Measurements from ENCODE around the gene PKNOX2. TPM values are rescaled to one million over a fixed set of nuclear protein-coding genes. Genes with fewer than 3 reads are reported as not detected.

Gene PKNOX2
- total RNA-seq, 1 donor from 2014 or later: 12.3 TPM

DNA sequence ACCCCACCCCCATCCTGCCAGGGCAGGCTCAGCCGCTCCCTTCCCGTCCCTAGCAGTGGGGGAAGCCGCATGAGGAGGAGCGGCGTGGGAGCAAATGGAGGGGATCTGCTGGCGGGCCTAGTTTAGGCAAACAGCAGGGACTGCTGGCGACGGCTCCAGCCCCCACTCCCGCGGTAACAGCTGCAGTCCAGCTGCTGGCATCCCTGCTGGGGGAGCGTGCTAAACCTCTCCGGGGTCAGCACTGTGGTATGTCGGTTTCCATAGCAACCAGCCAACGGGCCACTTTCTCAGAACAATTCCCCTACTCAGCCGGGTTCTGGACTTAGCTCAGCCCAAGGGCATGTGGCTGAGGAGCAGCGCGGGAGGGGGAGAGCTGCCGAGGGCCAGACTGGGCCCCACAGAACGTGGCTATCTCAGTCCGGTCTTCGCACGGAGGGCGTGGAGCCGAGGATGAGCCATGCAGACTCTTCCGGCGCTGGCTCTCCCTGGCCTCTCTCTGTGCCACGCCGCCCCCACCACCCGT lies 98.8 kb downstream of the PKNOX2 start:
- DNase-seq: peak; percentile 98

DNA sequence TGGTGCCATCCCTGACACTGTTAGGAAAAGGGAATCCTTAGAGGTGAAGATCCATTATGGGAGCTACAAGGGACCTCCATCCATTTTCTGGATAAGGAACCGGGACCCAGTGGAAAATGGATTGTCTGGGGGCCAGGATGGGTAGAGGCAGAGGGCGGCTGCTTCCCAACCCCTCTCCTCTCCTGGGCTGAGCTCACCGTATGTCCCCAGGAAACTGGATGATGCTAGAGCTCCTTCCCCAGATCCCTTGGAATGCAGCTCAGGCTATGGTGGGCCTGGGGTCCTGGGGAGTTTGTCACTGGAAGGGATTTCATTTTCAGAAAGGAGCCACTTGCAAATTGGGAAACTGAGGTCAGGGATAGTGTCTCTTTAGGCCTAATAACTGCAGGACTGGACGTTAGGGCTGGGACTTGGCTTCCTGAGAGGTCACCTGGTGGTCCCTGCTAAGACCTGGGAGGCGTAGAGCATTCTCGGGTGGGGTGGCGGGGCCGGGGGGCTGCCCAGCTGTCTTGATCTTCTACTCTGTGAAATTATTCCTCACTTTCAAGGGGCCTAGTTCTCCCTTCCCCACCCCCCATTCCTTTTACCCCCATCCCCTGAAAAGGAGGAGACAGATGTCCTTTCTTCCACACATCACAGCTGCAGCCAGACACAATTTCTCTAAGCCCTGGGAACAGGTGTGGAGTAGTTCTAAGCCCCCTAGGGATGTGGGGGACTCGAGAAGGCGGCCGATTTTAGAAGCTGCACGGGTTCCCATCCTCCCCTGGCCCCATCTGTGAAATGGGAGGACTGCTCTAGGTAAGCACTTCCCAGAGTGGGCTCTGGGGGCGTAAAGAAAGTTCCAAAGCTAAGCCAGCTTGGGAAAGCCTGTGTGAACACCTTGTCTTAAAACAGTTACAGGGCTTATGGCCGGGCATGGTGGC lies 99.8 kb downstream of the PKNOX2 start:
- DNase-seq: peak; percentile 92

DNA sequence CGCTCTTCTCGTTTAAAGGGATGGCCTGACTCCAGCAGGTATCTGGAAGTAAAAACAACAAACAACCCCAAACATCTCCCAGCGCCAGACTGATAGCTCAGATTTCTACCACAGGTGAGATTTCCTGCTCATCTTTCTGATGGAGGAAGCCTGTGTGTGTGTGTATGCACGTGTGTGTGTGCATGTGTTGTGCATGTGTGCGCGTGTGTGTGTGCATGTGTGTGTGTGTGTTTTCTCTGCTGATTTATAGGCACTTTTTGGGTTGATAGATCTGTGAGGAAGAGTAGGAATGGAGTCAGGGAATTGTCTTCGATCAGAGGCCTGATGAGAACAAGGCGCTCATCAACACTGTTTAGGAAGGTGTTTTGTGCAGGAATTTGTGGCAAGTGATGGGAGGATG lies 103.0 kb downstream of the PKNOX2 start:
- DNase-seq: no peak

DNA sequence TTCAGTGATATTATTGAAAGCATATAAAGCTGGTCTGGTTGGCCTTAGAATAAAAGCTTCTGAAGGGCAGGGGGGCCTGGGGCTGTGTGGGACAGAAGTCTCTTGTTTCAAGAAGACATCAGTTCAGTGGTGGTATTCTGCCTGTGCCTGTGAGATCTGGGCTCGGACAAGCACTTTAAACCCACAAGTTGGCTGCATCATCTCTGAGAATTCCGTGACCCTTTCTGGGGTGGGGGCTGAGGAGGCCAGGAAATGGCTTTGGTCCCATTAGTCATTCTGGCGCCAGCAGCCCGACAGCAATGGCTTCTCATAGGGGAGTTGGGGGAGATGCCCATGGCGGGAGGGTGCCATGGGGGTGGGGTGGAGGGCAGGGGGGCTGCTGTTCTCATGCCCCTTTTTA lies 104.1 kb downstream of the PKNOX2 start:
- DNase-seq: no peak

DNA sequence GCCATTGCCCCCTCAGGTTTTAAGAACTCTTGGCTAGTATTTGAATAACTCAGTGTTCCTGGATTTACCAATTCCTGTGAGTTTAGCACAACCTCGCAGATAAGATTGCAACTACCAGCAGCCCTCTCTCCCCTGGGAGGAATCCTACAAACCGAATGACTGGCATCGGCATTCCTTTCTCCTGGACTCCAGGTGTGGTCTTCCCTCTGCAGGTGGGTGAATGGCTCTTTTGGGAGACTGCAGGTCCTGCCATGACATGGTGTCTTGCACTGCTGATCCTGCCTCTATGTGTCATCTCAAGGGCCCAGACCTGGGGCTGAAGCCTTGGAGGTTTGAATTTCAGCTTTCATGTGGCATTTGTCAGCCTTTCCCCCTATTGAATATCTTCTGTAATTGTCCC lies 105.6 kb downstream of the PKNOX2 start:
- DNase-seq: no peak

DNA sequence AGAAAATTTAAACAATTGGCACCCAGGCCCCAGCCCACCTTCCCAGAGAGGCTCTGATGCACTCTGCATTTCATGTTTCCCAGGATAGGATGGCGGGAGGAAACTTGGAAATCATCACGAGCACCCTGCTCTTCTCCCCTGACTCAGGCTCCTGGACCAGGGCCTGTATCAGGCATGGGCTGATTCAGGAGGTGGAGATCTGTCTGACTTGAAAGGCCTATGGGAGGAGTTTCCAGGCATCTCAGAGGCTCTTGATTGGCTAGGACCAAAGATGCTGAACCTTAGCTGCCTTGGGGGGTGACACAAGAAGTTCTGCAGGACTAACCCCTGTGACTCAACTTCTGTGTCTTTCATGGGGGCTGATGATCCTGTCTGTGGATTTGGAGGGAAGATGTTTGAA lies 106.2 kb downstream of the PKNOX2 start:
- DNase-seq: no peak

DNA sequence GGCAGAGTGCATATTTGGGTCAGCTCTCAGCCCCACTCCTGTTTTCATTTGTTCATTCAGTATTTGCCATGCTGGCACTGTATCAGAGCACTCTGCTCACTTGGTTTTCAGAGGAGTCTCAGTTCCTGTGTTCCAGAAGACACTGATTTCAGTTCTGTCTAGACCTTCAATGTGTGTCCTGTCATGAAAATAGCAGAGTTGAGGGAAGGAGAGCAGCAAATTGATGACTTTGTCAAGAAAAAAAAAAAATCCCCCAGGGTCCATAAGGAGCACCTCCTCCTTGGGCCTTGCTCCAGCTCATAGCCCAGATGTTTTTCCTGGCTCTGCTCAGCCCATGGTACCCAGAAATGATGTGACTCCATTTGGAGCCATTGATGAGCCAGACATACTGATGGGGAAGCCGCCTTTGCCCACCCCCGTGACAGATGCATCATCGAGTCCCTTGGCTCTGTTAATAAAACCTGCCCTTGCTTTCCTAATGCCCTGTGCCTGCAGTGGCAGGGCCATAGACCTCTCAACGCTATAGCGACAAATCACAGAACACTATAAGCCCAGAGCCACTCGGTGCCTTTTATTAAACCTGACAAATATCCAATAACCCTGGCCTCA lies 107.0 kb downstream of the PKNOX2 start:
- peak; percentile 40 for DNase-seq

DNA sequence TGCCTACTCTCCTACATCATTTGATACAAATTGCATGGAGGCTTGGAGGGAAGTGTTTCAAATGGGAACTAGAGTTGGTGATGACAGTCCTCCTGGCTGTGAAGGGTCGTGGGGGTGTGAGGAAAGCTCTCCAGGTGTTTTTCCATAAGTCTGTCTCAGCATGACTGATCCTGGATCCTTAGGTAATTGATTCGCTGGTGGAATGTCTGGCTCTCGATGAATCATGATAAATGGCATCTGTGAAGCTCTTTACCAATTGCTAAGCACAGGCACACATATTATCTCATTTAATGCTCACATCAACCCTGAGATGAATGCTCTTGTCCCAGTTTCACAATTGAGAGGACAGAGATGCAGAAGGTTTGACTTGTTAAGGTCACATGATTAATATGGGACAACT lies 107.5 kb downstream of the PKNOX2 start:
- DNase-seq: no peak

DNA sequence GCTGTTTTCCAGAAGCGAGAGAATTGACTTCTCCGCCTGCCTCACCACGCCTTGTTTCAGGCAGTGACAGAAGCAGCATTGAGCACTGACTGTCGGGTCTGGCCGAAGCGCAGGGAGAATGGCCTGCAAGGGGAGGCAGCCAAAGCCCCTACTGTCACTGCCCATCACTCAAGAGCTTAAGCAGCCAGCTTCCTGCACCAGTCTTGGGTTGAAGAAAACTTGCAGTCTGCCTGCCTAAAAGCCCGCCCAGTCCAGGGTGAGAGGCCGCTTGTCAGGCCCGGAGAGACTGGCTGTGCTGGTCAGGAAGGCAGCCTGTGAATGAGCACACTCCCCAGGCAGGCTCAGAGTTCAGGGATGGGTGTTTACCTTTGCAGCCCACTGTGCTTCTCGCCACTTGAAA lies 108.3 kb downstream of the PKNOX2 start:
- peak; percentile 56 for DNase-seq

DNA sequence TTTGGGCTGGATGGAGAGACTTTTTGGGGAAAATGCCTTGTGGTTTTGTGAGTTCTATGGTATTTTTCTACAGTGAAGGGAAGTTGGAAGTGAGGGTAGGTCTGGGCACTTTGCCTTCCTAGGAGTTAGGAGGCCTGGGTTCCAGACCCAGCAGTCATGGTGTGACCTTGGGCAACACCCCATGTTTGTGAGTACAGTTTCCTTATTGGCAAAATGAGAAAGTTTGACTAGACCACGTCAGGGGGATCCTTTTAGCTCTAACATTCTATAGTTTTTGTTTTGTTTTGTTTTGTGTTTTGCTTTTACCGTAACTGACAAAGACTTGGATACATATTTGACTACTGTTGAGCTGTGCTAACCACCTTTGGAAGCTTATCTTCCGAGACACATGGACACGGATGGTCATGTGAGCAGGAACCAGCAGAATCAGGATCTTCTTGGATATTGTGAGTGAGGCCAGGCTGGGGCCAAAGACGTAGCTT lies 109.0 kb downstream of the PKNOX2 start:
- DNase-seq: no peak

DNA sequence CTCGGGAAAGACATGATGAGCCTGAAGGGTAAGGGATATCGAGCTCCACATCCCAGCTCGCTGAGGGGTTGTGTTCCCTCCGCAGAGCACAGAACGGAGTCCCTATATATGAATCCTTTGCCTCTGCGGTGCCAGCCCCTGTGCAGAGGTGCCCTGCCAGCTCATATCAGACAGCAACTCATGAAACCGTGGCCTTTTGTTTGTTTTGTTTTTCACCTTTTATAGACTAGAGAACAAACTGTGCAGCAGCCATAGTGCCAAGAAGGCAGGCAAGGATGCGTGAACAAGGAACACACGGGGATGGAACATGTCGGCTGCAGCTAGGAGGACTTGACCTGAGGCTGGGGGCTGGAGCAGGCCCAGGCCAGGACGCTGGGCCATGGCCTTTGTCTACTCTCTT lies 109.8 kb downstream of the PKNOX2 start:
- no peak for DNase-seq

DNA sequence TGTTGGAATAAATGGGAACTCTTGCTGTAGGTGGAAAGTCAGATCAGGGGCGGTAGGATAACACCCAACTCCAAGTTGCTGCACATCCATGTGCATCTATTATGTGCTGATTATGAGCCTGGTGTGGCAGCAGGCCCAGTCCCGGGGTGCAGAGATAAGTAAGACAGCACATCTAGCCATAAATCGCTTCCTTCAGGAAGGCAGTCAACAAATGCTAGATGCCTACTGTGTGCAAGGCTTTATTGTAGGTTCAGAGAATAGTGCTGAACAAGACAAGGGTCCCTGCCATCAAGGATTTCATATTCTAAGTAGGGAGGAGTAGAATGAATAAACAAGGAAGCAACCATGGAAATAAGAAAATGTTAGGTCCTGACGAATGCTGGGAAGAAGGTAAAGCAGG lies 110.2 kb downstream of the PKNOX2 start:
- no peak for DNase-seq

DNA sequence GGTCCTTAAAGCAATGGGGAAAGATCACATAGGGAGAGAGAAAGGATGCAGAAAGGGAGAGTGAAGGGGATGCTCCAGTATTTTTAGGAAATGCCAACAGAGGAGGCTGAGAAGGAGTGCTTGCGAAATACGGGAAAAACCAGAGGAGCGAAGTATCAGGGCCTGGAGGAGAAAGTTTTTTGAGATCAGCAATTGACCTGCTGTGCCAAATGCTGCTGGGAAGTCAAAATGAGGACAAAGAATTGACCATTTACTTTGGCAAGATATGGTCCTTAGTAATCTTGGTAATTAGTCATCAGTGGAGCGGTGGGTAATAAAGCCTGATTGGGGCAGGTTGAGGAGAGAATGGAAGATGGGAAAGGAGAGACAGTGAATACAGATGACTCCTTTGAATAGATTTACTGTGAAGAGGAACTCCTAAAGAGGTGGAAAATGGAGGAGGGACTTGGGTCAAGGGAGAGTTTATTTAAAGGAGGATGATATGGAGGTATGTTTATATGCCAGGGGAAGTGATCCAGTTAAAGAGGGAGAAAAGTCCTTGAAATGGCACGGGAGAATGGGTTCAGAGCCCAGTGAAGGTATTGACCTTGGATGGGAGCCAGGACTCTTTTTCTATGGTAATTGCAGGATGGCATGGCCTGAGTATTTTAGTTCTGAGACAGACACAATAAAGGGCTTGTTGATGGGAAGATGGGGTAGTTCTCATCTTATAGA lies 111.5 kb downstream of the PKNOX2 start:
- DNase-seq: no peak

DNA sequence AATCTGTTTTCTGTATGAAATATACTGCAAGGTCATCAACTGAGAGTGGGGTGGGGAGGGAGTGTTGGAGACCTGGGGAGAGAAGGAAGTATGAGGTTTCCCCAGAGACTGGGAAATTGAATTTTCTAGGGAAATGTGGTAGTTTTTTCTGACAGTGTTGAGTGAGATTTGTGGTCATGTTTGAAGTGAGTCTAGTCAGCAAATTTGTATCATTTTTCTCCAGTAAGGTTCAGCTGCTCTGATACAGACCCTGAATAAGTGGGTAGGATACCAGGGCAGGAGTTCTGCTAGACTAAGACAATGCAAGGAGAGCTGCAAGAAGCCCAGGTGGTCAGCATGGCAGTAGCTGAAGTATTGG lies 112.0 kb downstream of the PKNOX2 start:
- DNase-seq: no peak

DNA sequence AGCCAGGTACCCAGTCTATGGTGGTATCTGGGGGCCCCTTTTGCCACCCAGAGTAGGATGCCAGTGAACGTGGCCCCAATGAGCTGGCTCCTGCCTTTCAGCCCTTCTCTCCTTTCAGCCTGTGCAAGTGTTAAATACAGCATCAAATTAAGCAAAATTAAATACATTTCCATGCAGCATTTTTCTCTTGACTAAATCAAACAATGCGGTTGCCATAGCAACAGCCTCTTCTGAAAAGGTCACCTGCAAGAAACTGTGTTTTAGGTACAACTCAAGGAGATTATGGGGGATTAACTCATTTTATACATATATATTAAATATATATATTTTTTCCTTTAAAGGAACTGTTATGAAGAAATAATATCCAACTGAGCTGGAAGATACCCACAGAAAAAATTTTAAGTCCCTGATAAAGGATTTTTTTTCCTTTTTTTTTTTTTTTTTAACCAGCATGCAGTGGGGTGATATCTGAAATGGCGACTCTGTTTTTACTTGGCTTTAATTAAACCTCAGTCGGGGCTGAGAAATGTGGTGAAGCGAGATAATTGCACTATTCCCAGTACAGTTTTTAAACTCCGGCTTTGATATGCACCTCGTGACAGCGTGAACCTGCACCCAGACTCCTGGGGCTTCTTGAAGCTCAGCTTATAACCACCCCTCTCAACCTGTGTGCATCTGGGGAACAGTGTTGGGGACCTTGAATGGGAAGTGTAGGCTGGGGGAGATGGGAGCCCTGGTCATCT lies 115.3 kb downstream of the PKNOX2 start:
- DNase-seq: no peak

DNA sequence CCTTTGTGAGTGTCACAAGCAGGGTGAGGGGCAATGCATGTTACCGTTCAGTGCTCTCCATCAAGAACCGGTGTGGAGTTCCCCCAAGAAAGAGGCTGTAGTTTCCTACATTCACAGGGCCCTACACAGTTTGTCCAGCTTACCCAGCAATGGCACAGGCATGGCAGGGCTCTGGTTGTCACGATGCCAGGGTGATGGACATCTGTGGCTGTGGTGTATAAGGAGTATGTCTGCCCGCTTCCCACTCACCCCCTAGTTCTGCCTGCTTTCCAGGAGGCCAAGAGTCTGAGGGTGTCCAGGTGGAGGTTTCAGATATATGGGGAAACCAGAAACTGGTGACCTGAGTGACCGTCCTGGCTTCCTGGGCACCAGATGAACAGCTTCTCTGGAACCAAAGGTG lies 116.1 kb downstream of the PKNOX2 start:
- DNase-seq: no peak

DNA sequence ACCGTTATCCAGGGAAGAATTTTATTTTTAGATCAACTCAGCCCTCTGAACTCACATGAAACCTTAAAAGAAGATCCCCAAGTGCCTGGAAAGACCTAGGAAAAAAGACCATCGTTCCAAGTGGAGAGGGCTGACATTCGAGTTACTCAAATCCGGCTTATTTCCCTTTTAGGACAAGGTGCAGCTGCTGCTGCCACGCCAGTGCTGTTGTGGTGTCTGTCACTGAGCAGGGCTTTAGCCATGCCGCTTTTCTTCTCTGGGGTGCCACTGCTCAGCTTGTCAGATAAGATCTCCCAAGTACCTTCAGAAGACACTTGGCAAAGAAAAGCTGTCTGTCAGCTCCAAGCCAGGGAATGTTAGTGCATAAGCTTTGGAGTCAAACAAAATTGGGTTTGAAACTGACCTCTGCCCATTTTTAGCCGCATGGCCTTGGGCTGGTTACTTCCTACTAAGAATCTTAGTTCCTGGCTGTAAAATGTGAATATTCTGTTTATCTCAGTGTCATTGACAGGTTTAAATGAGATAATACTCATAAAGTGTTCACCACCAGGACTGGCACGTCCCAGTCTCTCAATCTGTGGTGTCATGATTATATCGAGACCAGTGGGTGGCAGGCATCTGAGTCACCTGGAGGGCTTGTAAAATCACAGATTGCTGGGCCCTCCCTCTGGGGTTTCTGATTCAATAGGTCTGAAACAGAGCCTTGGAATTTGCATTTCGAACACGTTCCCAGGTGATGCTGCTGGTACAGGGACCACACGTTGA lies 117.5 kb downstream of the PKNOX2 start:
- DNase-seq: peak; percentile 70

DNA sequence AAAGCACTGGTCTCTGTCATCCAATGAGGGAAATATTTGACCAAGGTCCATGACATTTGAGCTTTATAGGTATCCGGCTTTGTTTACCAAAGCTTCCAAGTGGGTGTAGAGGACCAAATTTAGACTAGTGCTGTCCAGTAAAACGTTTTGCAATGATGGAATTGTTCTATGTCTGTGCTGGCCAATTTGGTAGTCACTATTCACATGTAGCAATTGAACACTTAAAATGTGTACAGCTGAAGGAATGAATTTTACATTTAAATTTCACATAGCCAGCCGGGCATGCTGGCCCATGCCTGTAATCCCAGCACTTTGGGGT lies 118.0 kb downstream of the PKNOX2 start:
- no peak for DNase-seq

DNA sequence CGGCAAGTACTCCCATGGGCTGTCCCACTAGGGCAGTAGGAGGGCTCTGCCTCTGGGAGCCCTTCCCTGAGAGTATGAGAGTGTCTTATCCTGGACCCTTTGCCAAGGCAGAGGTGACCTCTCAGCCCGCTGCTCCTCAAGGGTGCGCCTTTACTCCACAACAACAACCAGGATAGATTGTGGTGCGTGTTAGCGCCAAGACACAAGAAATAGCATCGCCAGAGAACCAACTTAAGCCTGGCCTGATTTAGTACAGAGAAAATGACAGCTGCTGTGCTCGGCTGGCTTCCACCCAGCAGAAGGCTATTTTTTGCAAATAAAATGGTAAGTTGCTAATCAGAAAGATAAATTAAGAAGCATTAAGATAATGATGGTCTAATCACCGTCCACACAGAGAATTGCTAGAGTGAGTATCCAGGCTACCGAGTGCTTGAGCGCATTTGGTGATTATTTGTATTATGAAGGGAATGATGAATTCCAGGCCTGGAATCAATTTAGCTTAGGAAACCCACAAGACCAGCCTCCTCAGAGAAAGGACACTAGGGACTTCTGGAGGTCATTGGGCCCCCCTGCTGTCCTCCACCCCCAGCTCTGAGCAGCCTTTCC lies 119.8 kb downstream of the PKNOX2 start:
- peak; percentile 73 for DNase-seq

DNA sequence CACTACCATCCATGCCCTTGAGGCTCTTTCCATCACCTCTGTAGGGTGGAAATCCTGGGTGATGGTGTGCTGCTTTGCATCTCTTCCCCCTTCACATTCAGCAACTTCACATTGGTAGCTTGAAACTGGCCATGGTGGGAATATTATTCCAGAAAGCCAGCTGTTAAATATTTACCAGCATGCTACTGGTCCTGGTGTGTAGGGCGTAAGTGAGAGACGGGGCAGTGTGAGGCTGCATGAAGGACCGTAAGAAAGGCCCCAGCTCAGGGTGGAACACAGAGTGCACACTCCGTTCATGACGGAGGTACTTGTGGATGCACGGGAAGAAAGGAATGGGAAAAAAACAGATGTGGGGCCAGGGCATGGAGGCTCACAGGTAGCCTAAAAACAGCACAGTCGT lies 121.3 kb downstream of the PKNOX2 start:
- DNase-seq: no peak

DNA sequence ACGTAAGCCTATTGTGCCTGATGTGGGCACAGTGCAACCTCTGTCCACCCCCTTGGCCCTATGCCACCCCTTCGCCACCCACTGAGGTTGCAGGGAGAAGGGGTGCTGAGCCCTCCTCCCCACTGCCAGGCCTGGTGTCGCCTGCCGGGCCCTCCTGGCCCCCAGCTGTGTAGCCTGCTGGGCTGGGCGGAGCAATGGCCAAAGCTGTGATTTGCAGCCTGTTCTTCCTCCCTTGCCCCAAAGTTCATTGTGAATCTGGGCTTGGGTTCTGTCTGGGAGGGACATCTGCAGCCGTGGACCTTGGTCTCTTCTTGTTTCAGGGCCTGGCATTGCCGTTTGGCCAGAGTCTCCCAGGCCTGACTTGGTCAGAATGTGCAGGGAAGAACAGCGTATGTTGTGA lies 121.9 kb downstream of the PKNOX2 start:
- no peak for DNase-seq
